ELR (cell line): ENCODE measurements around the gene CLEC14A.

Experiments
- DNase-seq: peaks from one replicate; pipeline ENCODE4 v3.0.0-alpha.2; 2015; ENCODE audit warnings: low read depth

CLEC14A gene

GRCh38 chr14:38255673-38256532 lies at the start of gene CLEC14A:
CLEC14A (minus strand) TSS chr14:38256093; CDS start chr14:38256022, 71 bp downstream.
- no peak for DNase-seq

DNA sequence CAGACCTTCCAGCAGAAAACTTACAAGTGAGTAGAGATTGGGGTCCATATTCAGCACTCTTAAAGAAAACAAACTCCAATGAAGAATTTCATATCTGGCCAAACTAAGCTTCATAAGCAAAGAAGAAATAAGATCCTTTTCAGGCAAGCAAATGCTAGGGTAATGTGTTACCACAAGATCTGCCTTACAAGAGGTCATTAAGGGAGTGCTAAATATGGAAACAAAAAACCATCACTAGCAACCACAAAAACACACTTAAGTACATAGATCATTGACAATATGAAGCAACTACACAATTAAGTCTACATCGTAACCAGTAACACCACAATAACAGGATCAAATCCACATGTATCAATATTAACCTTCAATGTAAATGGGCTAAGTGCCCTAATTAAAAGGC lies 47.1 kb upstream of the CLEC14A start:
- no peak for DNase-seq

- DNase-seq = no peak
Measured at GRCh38 chr14:38302034-38302433, 46.1 kb upstream of the CLEC14A start.

DNA sequence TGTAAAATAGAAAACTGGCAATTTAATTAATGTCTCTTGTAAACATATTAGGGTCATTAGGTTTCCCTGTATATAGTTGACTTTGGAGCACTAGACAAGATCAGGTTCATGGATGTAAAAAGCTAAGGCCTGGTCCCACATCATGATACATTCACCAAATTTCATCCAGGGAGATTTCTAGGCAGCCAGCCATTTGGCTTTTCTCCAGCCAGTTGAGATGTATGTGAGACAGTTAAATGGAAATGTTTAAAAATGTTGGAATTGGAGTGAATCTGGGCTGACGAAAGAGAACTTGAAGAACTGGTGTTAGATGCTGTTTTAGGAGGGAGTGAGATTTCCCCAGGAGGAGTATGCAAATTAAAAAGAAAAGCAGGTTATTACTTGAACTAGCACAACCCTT lies 41.8 kb upstream of the CLEC14A start:
- DNase-seq = no peak

- peak; percentile 47 for DNase-seq
Measured at GRCh38 chr14:38291681-38292467, 36.0 kb upstream of the CLEC14A start.

DNA sequence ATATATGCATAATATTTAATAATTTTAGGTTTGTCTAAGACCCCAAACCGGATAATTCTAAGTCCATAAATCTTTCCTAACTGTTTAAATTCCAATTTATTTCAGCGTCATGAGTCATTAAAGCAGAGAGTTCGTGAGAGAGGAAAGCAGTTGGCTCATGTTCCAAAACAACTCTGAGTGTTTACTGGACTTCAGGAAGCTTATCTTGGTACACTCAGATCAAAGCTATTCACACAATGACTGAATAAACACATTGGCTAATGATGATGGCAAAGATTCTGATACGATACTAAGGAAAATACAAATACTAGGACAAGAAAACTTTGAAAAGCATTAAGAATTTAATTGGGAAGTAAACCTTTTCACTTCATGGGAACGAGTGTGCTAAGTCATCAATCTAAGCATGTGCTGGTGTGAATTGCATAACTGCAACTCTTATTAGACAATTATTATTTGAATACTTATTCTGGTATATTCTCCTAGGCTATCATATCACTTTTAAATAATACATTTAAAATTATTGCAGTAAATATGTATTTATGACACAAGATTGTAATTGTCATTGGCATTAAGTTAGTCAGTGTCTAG lies 34.8 kb upstream of the CLEC14A start:
- DNase-seq = peak; percentile 98

- DNase-seq = no peak
Measured at GRCh38 chr14:38286452-38286851, 30.6 kb upstream of the CLEC14A start.

- DNase-seq = no peak
Measured at GRCh38 chr14:38285962-38286361, 30.1 kb upstream of the CLEC14A start.

- DNase-seq = no peak
Measured at GRCh38 chr14:38282936-38283335, 27.0 kb upstream of the CLEC14A start.

DNA sequence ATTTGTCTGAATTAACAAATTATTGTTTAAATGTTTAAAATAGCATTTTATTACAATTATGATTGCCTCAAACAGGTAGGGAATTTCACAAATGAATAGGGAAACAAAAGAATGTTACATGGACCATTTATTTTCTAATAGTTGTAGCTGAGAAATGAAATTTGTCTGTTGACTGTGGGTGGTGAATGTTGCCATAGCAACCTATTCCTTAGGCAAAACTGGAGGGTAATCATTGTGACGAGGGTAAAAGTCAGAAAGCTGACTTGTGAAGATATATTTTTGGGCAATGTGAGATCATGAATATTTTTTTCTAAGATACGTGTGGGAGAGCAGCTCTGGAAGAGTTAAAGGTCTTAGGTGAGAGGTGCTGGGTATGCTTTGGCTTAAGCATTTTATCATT lies 24.2 kb upstream of the CLEC14A start:
- no peak for DNase-seq

GRCh38 chr14:38279572-38279971 lies 23.7 kb upstream of the CLEC14A start:
- DNase-seq = no peak

DNA sequence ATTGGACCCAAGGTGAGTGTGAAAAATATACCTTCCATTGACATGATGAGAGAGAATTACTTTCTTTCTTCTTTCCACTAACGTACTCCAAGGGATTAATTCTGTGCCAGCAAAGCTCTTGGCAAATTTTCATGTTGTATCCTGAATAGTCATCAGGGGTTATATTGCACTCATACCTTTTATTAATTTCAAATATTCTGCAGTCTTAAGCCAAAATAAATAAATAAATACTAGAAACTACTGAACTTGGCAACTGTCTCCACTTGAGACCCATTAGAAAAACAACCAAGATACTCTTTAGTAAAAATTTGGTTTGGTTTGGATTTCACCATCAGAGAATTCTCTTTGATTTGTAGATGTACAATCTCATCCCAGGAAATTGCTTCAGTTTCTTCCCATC lies 22.1 kb upstream of the CLEC14A start:
- DNase-seq = no peak

GRCh38 chr14:38262844-38263243 lies 7.0 kb upstream of the CLEC14A start:
- no peak for DNase-seq

- DNase-seq = no peak
Measured at GRCh38 chr14:38261620-38262019, 5.7 kb upstream of the CLEC14A start.

DNA sequence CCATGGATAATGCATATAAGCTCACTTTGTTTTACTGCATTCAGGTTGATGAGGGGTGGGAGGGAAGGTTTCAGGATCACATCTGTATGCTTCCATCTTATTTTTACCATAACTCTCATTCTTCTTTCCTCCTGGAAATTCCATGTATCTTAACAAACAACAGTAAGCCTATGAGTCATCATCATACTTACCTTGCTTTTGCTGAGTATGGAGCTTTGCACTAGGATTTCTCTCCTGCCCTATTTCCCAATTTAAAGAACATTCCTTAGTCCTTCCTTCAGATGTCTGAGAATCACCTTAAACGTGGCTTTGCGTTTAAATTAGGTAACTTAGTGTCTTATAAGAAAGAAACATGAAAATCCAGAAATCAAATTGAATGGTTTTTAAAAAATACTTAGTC lies 1.6 kb upstream of the CLEC14A start:
- DNase-seq = peak; percentile 73

- no peak for DNase-seq
Measured at GRCh38 chr14:38256533-38256840, 594 bp upstream of the CLEC14A start.

DNA sequence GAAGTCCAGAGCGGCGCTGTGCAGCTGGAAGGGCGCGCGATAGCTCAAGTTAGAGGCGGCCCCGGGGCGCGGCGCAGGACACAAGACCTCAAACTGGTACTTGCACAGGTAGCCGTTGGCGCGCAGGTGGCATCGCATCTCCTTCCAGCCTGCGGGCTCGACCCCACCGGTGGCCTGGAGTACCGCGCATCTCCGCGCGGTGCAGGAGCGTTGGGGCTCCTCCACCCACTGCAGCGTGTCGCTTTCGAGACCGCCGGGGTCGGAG lies 553 bp downstream of the CLEC14A start:
- no peak for DNase-seq

GRCh38 chr14:38254571-38255407 lies 1.1 kb downstream of the CLEC14A start:
- no peak for DNase-seq

- no peak for DNase-seq
Measured at GRCh38 chr14:38253676-38254075, 2.2 kb downstream of the CLEC14A start.

DNA sequence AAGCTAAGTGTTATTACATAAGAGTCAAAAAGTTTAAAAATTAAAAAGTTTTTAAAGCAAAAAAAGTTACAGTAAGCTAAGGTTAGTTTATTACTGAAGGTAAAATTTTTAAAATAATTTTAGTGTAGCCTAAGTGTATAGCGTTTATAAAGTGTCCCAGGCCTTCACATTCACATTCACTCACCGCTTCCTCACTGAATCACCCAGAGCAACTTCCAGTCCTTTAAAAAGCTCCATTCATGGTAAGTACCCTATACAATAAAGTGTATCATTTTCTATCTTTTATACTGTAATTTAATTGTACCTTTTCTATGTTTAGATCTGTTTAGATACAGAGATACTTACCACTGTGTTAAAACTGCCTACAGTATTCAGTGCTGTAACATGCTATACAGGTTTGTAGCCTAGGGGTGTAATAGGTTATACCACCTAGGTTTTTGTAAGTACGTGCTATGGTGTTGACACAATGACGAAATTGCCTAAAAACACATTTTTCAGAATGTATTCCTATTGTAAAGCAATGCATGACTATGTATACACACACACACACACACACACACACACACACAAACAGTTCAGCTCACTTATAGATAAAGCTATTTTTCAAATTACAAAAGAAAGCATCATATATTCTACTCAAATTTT lies 3.7 kb downstream of the CLEC14A start:
- no peak for DNase-seq

DNA sequence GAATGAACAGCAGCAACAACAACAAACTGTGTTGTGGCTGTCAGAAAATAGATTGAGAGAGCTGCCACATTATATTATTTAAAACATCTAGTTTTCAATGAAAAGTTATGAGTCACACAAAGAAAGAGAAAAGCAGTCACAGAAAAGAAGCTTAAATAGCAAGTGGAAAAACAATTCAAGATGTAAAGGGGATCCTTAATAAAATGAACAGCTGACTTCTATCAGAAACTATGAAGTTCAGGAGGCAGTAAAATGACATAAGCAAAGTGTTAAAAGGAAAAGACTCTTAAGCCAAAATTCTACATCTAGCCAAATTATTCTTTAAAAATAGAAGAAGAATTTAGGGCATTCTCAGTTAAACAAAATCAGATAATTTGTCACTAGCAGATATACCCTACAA lies 5.6 kb downstream of the CLEC14A start:
- DNase-seq = no peak
